Fibroblast of skin of back (primary cell): ENCODE results near the gene FAM47C. TPM values are rescaled to one million over a fixed set of nuclear protein-coding genes. Genes with fewer than 3 reads are reported as not detected.
A peak's percentile ranks its signal among the peaks of the same experiment; 100 is the strongest.
"Not testable (repeated sequence)": the region's sequence is repeated elsewhere in the genome, so short reads cannot be mapped to it uniquely, and the experiment has no call there.

Source experiments
- DNase-seq: peaks from one replicate; pipeline ENCODE4 v3.0.0-alpha.2; 2013
- polyA plus RNA-seq, 2 experiments: library from polyadenylated mRNA; unstranded; fragments of 120-200 nt; gene quantifications; one replicate each; pipeline ENCODE4 v1.2.1, GENCODE V29; 2013; ENCODE audit not compliant: insufficient read length in 2 of 2

Gene FAM47C
- polyA plus RNA-seq (2013, experiment 1 of 2; ENCODE audit: insufficient read length): not detected
- not detected for polyA plus RNA-seq (2013, experiment 2 of 2; ENCODE audit: insufficient read length)

GRCh38 chrX:37008182-37008581 lies at the start of gene FAM47C:
Gene FAM47C, plus strand, starts transcription at chrX:37008366. Its CDS starts 45 bp downstream, at chrX:37008411.
- DNase-seq: not testable (repeated sequence)

GRCh38 chrX:36961590-36961989 lies 46.6 kb upstream of the FAM47C start:
- no peak for DNase-seq

GRCh38 chrX:36963069-36963808 lies 44.9 kb upstream of the FAM47C start:
- no peak for DNase-seq

- no peak for DNase-seq
These were observed 44.3 kb upstream of the FAM47C start for GRCh38 chrX:36963852-36964251.

- DNase-seq: no peak
These were observed 34.6 kb upstream of the FAM47C start for GRCh38 chrX:36973575-36973974.

GRCh38 chrX:36974911-36975310 lies 33.3 kb upstream of the FAM47C start:
- no peak for DNase-seq

GRCh38 chrX:36978886-36979285 lies 29.3 kb upstream of the FAM47C start:
- DNase-seq: peak; percentile 53

- DNase-seq: no peak
These were observed 24.3 kb upstream of the FAM47C start for GRCh38 chrX:36983831-36984230.

- DNase-seq: peak; percentile 3
These were observed 22.6 kb upstream of the FAM47C start for GRCh38 chrX:36985416-36986209.

- no peak for DNase-seq
These were observed 21.9 kb upstream of the FAM47C start for GRCh38 chrX:36986231-36986630.

GRCh38 chrX:36987212-36987611 lies 21.0 kb upstream of the FAM47C start:
- not testable (repeated sequence) for DNase-seq

GRCh38 chrX:37000140-37000539 lies 8.0 kb upstream of the FAM47C start:
- DNase-seq: no peak

GRCh38 chrX:37010496-37010895 lies 2.3 kb downstream of the FAM47C start:
- no peak for DNase-seq

- DNase-seq: not testable (repeated sequence)
These were observed 26.1 kb downstream of the FAM47C start for GRCh38 chrX:37034260-37034659.

GRCh38 chrX:37036674-37037220 lies 28.6 kb downstream of the FAM47C start:
- DNase-seq: not testable (repeated sequence)

GRCh38 chrX:37038814-37039213 lies 30.6 kb downstream of the FAM47C start:
- DNase-seq: not testable (repeated sequence)

GRCh38 chrX:37042956-37043885 lies 35.1 kb downstream of the FAM47C start:
- DNase-seq: not testable (repeated sequence)

GRCh38 chrX:37047776-37048175 lies 39.6 kb downstream of the FAM47C start:
- DNase-seq: no peak

GRCh38 chrX:37057572-37057971 lies 49.4 kb downstream of the FAM47C start:
- DNase-seq: not testable (repeated sequence)

- peak; percentile 19 for DNase-seq
These were observed 52.8 kb downstream of the FAM47C start for GRCh38 chrX:37060999-37061398.
